GM12874 (cell line): ENCODE measurements around the gene ARHGAP20.

Experiments used
- CTCF ChIP-seq: IDR thresholded peaks from 2 replicates; pipeline ENCODE4 v1.5.1; 2011; ENCODE audit warnings: low read depth, mild to moderate bottlenecking, control low read depth, low read length, moderate library complexity; ENCODE audit not compliant: insufficient read depth

ARHGAP20 gene

GRCh38 chr11:110735455-110736170 lies 23.4 kb upstream of the ARHGAP20 start:
- TF ChIP-seq CTCF = no peak

- TF ChIP-seq CTCF = no peak
These were observed 22.6 kb upstream of the ARHGAP20 start for GRCh38 chr11:110734790-110735189.

GRCh38 chr11:110730773-110731172 lies 18.5 kb upstream of the ARHGAP20 start:
- TF ChIP-seq CTCF = no peak

- no peak for TF ChIP-seq CTCF
These were observed 16.6 kb upstream of the ARHGAP20 start for GRCh38 chr11:110728883-110729282.

- TF ChIP-seq CTCF = no peak
These were observed 16.2 kb upstream of the ARHGAP20 start for GRCh38 chr11:110728476-110728875.

GRCh38 chr11:110724358-110724757 lies 12.1 kb upstream of the ARHGAP20 start:
- TF ChIP-seq CTCF = no peak

- no peak for TF ChIP-seq CTCF
These were observed 8.4 kb upstream of the ARHGAP20 start for GRCh38 chr11:110720431-110721275.
